HepG2 (cell line): Measurements from ENCODE around the gene ZNF786. TPM values are rescaled to one million over a fixed set of nuclear protein-coding genes. Genes with fewer than 3 reads are reported as not detected.

Source experiments
- ATF7 ChIP-seq, 2 experiments: fragments of 450-650 bp in 1 of 2; sonication (generic) in 1 of 2; formaldehyde crosslinking in 1 of 2; IDR thresholded peaks; 2 replicates each; pipeline versions ENCODE4 v1.4.0 to v1.6.1; 2016 to 2020; ENCODE audit warnings: antibody characterized with exemption in 1 of 2, mild to moderate bottlenecking in 1 of 2, missing genetic modification reagents in 1 of 2
- CAMTA2 ChIP-seq: sonication (generic); formaldehyde crosslinking; IDR thresholded peaks from 2 replicates; pipeline ENCODE4 v1.4.0; 2020; ENCODE audit warnings: mild to moderate bottlenecking, missing genetic modification reagents, borderline replicate concordance
- DNMT3B ChIP-seq: conservative IDR thresholded peaks from 2 replicates; pipeline ENCODE4 v1.6.1; 2016; ENCODE audit warnings: missing biosample characterization, control low read depth
- JARID2 ChIP-seq: sonication (generic); formaldehyde crosslinking; IDR thresholded peaks from 2 replicates; pipeline ENCODE4 v1.8.1; 2023; ENCODE audit warnings: missing genetic modification reagents, inconsistent platforms; ENCODE audit not compliant: insufficient replicate concordance
- NFAT5 ChIP-seq: sonication (generic); formaldehyde crosslinking; IDR thresholded peaks from 2 replicates; pipeline ENCODE4 v1.4.0; 2020; ENCODE audit warnings: missing genetic modification reagents
- NR0B2 ChIP-seq: sonication (generic); formaldehyde crosslinking; IDR thresholded peaks from 2 replicates; pipeline ENCODE4 v1.4.0; 2020; ENCODE audit warnings: mild to moderate bottlenecking, missing genetic modification reagents
- PHB2 ChIP-seq: fragments of 450-650 bp; IDR thresholded peaks from 2 replicates; pipeline ENCODE4 v1.6.1; 2018; ENCODE audit not compliant: partially characterized antibody
- SKI ChIP-seq: fragments of 450-650 bp; IDR thresholded peaks from one replicate; pipeline ENCODE4 v1.6.1; 2018; ENCODE audit warnings: mild to moderate bottlenecking; ENCODE audit not compliant: partially characterized antibody
- STAT6 ChIP-seq: sonication (generic); formaldehyde crosslinking; IDR thresholded peaks from 2 replicates; pipeline ENCODE4 v1.4.0; 2020; ENCODE audit warnings: missing genetic modification reagents, mild to moderate bottlenecking, borderline replicate concordance
- YEATS4 ChIP-seq: sonication (generic); formaldehyde crosslinking; IDR thresholded peaks from 2 replicates; pipeline ENCODE4 v1.4.0; 2020; ENCODE audit warnings: missing genetic modification reagents, borderline replicate concordance
- ZBTB7A ChIP-seq: sonication (generic); formaldehyde crosslinking; IDR thresholded peaks from 2 replicates; pipeline ENCODE4 v1.8.0; 2022; ENCODE audit warnings: mild to moderate bottlenecking, missing genetic modification reagents
- ZNF292 ChIP-seq: sonication (generic); formaldehyde crosslinking; IDR thresholded peaks from 2 replicates; pipeline ENCODE4 v1.8.1; 2022; ENCODE audit warnings: mild to moderate bottlenecking, low read depth, missing genetic modification reagents, borderline replicate concordance
- ZNF496 ChIP-seq: sonication (generic); formaldehyde crosslinking; IDR thresholded peaks from 2 replicates; pipeline ENCODE4 v1.8.1; 2023; ENCODE audit warnings: mild to moderate bottlenecking, moderate library complexity, missing genetic modification reagents; ENCODE audit not compliant: insufficient replicate concordance
- ZNF558 ChIP-seq: sonication (generic); formaldehyde crosslinking; IDR thresholded peaks from 2 replicates; pipeline ENCODE4 v1.9.0; 2022; ENCODE audit warnings: mild to moderate bottlenecking, missing genetic modification reagents, borderline replicate concordance
- ZNF607 ChIP-seq: sonication (generic); formaldehyde crosslinking; IDR thresholded peaks from 2 replicates; pipeline ENCODE4 v1.5.1; 2020; ENCODE audit warnings: missing genetic modification reagents, mild to moderate bottlenecking, borderline replicate concordance
- ZXDC ChIP-seq: sonication (generic); formaldehyde crosslinking; IDR thresholded peaks from 2 replicates; pipeline ENCODE4 v1.5.0; 2020; ENCODE audit warnings: mild to moderate bottlenecking, missing genetic modification reagents
- polyA plus RNA-seq, 8 experiments: library from polyadenylated mRNA; depleted of rRNA in 3 of 8; stranded (reverse) in 7 of 8; unstranded in 1 of 8; fragments of >200 nt; fragmentation: Illumina TruSeq in 4 of 8; extraction: Trizol in 4 of 8; gene quantifications; 2 replicates each; pipeline versions ENCODE4 v1.2.1 to v1.2.3, GENCODE V29; 2011 to 2016; ENCODE audit warnings: low read depth in 4 of 8, missing spikeins in 1 of 8, mixed read lengths in 1 of 8; ENCODE audit not compliant: insufficient read depth in 1 of 8
- total RNA-seq, 5 experiments: library from RNA; depleted of rRNA; stranded (reverse); fragments of >200 nt; fragmentation: Illumina TruSeq; extraction: Trizol; gene quantifications; 2 replicates each; pipeline ENCODE4 v1.2.3, GENCODE V29; 2016; ENCODE audit warnings: low read depth in 1 of 5

The ZNF786 gene
- total and polyA plus RNA-seq, 2 of the 13 experiments (the other 11 are each of a cell fraction or from before 2014, with no cell fraction given): 2.0 to 4.0 TPM

- no peak for TF ChIP-seq ATF7 (IDR thresholded peaks at IDR 0.05)
- no peak for TF ChIP-seq ATF7 (CRISPR knock-in tag; IDR thresholded peaks at IDR 0.05)
- TF ChIP-seq NFAT5 (CRISPR knock-in tag): no peak
- no peak for TF ChIP-seq PHB2
- no peak for TF ChIP-seq STAT6 (CRISPR knock-in tag)
- TF ChIP-seq NR0B2 (CRISPR knock-in tag): 0 out of 2 replicates have a peak, but pooled peaks have one; percentile 39
- peak; percentile 72; the same call in 1 of the 2 replicates for TF ChIP-seq ZNF558
- TF ChIP-seq DNMT3B (CRISPR knock-in tag): 0 out of 2 replicates have a peak, but pooled peaks have one; percentile 26
- TF ChIP-seq JARID2 (CRISPR knock-in tag): no peak
- TF ChIP-seq ZNF607: peak; percentile 17; the same call in 1 of the 2 replicates
- TF ChIP-seq ZNF496: no peak
- TF ChIP-seq ZNF292: no peak
- 0 out of 2 replicates have a peak, but pooled peaks have one; percentile 25 for TF ChIP-seq ZXDC
- peak; percentile 57; the same call in 1 of the 2 replicates for TF ChIP-seq ZBTB7A (CRISPR knock-in tag)
- TF ChIP-seq CAMTA2 (CRISPR knock-in tag): peak; percentile 24; the same call in 1 of the 2 replicates
- no peak for TF ChIP-seq SKI
- no peak for TF ChIP-seq YEATS4 (CRISPR knock-in tag)
Measured at GRCh38 chr7:149027611-149028345, 62.7 kb downstream of the ZNF786 start (continued).
